Retinal pigment epithelial cell (primary cell): ENCODE measurements around the gene LZTS2.

Experiments used
- DNase-seq: peaks from one replicate; pipeline ENCODE4 v3.0.0-alpha.2; 2010; ENCODE audit warnings: low read depth
- H3K4me3 ChIP-seq: 2 replicates; pipeline ENCODE4 v1.5.1; 2011; ENCODE audit warnings: mild to moderate bottlenecking, low read length, control low read depth, moderate library complexity
- CTCF ChIP-seq: conservative IDR thresholded peaks from 2 replicates; pipeline ENCODE4 v1.5.1; 2011; ENCODE audit warnings: low read depth, low read length, control low read depth, inconsistent platforms

The LZTS2 gene

DNA sequence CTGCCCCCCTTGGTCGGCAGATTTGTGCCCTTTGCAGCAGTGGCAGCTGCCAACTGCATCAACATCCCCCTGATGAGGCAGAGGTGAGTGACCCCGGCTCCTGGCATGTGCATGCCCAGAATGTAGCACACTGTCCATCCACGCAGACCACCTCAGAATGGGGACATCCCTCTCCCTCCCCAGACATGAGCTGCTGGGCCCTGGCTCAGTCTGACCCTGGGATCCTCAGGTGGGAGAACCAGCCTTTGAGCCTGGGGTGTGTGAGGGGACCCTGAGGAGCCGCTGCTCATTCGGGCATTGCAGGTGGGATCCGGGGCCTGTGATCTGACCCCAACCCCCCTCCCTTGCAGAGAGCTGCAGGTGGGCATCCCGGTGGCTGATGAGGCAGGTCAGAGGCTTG lies 37.1 kb downstream of the LZTS2 start:
- no peak for DNase-seq
- no peak overlapping the region for H3K4me3 ChIP-seq
- TF ChIP-seq CTCF, result no peak

DNA sequence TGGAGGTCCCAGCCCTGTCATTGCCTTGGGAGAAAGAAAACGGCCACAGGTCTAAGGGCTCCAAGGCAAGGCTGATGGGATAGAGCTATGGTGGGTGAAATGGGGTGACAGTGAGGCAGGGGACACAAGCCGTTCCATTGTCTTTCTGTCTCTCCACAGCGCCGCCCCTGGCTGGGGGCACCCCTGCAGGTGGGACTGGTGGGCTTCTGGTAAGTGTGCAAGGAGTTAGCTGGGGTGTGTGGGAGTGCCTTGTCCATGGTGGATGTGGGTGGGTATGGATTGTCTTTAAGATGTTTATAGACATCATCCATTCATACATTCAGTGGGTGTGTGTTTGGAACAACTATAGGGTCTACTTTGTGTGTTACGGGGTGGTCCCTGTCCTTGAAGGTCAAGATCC lies 38.9 kb downstream of the LZTS2 start:
- no peak overlapping the region for H3K4me3 ChIP-seq
- no peak for DNase-seq
- peak; percentile 19 for TF ChIP-seq CTCF

DNA sequence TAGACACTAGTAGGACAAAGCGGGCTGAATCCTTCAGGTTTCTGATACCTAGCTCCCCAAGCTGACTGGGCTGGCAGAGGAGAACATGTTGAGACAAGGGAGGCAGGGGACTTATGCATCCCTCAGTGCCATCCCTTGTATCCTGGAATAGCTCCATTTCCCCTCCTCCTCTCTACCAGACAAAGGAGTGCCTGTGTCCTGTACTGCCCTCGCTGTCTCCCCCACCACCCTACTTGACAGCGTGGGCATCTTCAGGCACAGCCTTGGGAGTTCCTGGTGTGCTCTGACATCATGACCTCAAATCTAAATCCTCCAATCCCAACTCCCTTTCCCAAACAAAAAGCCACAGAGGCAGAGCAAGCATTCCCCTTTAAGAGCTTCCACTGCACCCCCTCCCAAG lies 40.5 kb downstream of the LZTS2 start:
- H3K4me3 ChIP-seq, result no peak overlapping the region
- no peak for DNase-seq
- TF ChIP-seq CTCF, result no peak

GRCh38 chr10:101040851-101041250 lies 41.2 kb downstream of the LZTS2 start:
- DNase-seq, result no peak
- no peak overlapping the region for H3K4me3 ChIP-seq
- no peak for TF ChIP-seq CTCF

DNA sequence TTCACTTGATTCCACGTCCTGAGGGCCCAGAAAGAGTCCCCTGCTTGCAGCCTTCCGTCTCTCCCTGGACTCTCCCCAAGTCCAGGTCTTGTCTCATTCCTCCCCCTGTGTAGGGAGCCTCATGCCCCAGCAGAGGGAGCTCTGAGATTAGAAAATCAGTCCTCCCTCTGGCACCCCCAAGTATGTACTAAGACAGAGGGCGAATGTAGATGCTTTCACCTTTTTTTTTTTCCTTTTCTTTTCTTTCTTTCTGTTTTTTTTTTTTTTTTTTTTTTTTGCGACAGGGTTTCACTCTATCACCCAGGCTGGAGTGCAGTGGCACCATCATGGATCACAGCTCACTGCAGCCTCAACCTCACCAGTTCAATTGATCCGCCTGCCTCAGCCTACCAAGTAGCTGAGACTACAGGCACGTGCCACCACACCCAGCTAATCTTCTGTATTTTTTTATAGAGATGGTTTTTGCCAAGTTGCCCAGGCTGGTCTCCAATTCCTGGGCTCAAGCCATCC lies 41.7 kb downstream of the LZTS2 start:
- no peak overlapping the region for H3K4me3 ChIP-seq
- TF ChIP-seq CTCF, result peak; percentile 86
- DNase-seq, result no peak

- DNase-seq, result no peak
- peak overlapping the region; percentile 67 for H3K4me3 ChIP-seq
Measured at GRCh38 chr10:101042118-101042517, 42.5 kb downstream of the LZTS2 start.

More at GRCh38 chr10:101042118-101042517, 42.5 kb downstream of the LZTS2 start:
- TF ChIP-seq CTCF, result no peak
